ENCODE measurements around the gene ACOT6.

Gene ACOT6

GRCh38 chr14:73663548-73664212, 51.4 kb downstream of the ACOT6 start:
- Histone ChIP-seq H3K79me1 (ENCODE audit: low read depth, low read length) (no peaks in the 10 kb centered on the region), H4K91ac (ENCODE audit: low read depth, low read length, poor library complexity) (no peak overlapping the region), H2BK120ac (ENCODE audit: low read depth, low read length) (no peak overlapping the region), H3K27me3 (ENCODE audit: control insufficient read depth in 3 of 3, insufficient read depth in 3 of 3, low read depth in 1 of 3, low read length in 3 of 3) (no peaks in the 10 kb centered on the region), H4K8ac (ENCODE audit: low read depth, low read length) (no peak overlapping the region), H3K4me1 (ENCODE audit: control insufficient read depth in 2 of 2, insufficient read depth in 1 of 2, low read depth in 1 of 2, low read length in 2 of 2) (no peaks in the 10 kb centered on the region), H3K23ac (ENCODE audit: low read depth, low read length, poor library complexity) (no peak overlapping the region), H3K18ac (ENCODE audit: low read length) (no peak overlapping the region), H3K27ac (replicated peaks; ENCODE audit: low read length) (no peak overlapping the region), H2AK5ac (ENCODE audit: low read depth, low read length) (no peak overlapping the region), H3K4me2 (ENCODE audit: insufficient read depth, low read length, poor library complexity, severe bottlenecking) (no peak overlapping the region), H2BK5ac (ENCODE audit: low read length) (no peak overlapping the region), H3K4ac (ENCODE audit: low read length) (no peak overlapping the region), H3K36me3 (replicated peaks in 1 of 2; ENCODE audit: control insufficient read depth in 2 of 2, insufficient read depth in 2 of 2, low read length in 2 of 2) (peaks cover 2 to 17% of the 10 kb centered on the region in 2 donors), H2BK12ac (ENCODE audit: low read length) (no peak overlapping the region), H2AFZ (ENCODE audit: low read length) (no peak overlapping the region), H3K9ac (ENCODE audit: low read depth, low read length, poor library complexity) (no peak overlapping the region), H2BK15ac (ENCODE audit: low read length) (no peak overlapping the region), H3K4me3 (ENCODE audit: low read length in 2 of 2) (no peak overlapping the region), H3K9me3 (replicated peaks in 1 of 2; ENCODE audit: control insufficient read depth in 2 of 2, insufficient read depth in 1 of 2, low read depth in 1 of 2, low read length in 2 of 2) (peaks cover 0 to 8% of the 10 kb centered on the region in 2 donors), H3K14ac (ENCODE audit: low read length) (no peak overlapping the region)
- DNase-seq (ENCODE audit: low spot score): no peak

- Histone ChIP-seq H3K14ac (ENCODE audit: low read length) (no peak overlapping the region), H2AFZ (ENCODE audit: low read length) (no peak overlapping the region), H3K9ac (ENCODE audit: low read depth, low read length, poor library complexity) (no peak overlapping the region), H3K4ac (ENCODE audit: low read length) (no peak overlapping the region), H2BK15ac (ENCODE audit: low read length) (no peak overlapping the region), H3K9me3 (replicated peaks in 1 of 2; ENCODE audit: control insufficient read depth in 2 of 2, insufficient read depth in 1 of 2, low read depth in 1 of 2, low read length in 2 of 2) (peaks cover 0 to 8% of the 10 kb centered on the region in 2 donors), H3K79me1 (ENCODE audit: low read depth, low read length) (no peaks in the 10 kb centered on the region), H3K36me3 (replicated peaks in 1 of 2; ENCODE audit: control insufficient read depth in 2 of 2, insufficient read depth in 2 of 2, low read length in 2 of 2) (peaks cover 2 to 17% of the 10 kb centered on the region in 2 donors), H3K4me2 (ENCODE audit: insufficient read depth, low read length, poor library complexity, severe bottlenecking) (no peak overlapping the region), H4K8ac (ENCODE audit: low read depth, low read length) (no peak overlapping the region), H3K4me1 (ENCODE audit: control insufficient read depth in 2 of 2, insufficient read depth in 1 of 2, low read depth in 1 of 2, low read length in 2 of 2) (no peaks in the 10 kb centered on the region), H2BK120ac (ENCODE audit: low read depth, low read length) (no peak overlapping the region), H2BK5ac (ENCODE audit: low read length) (no peak overlapping the region), H3K18ac (ENCODE audit: low read length) (no peak overlapping the region), H3K27me3 (ENCODE audit: control insufficient read depth in 3 of 3, insufficient read depth in 3 of 3, low read depth in 1 of 3, low read length in 3 of 3) (no peaks in the 10 kb centered on the region), H3K23ac (ENCODE audit: low read depth, low read length, poor library complexity) (no peak overlapping the region), H2AK5ac (ENCODE audit: low read depth, low read length) (no peak overlapping the region), H3K4me3 (ENCODE audit: low read length in 2 of 2) (no peak overlapping the region), H4K91ac (ENCODE audit: low read depth, low read length, poor library complexity) (no peak overlapping the region), H2BK12ac (ENCODE audit: low read length) (no peak overlapping the region), H3K27ac (replicated peaks; ENCODE audit: low read length) (no peak overlapping the region)
- no CpG with 5 or more reads among the region's 2 CpGs for WGBS, 2 donors (ENCODE audit: extremely low coverage in 2 of 2, insufficient read length in 2 of 2, insufficient replicate concordance in 1 of 2)
- DNase-seq (ENCODE audit: low spot score): no peak
These were observed 52.8 kb downstream of the ACOT6 start for GRCh38 chr14:73665130-73665529.

- Histone ChIP-seq H3K79me1 (ENCODE audit: low read depth, low read length) (no peaks in the 10 kb centered on the region), H3K27me3 (ENCODE audit: control insufficient read depth in 3 of 3, insufficient read depth in 3 of 3, low read depth in 1 of 3, low read length in 3 of 3) (no peaks in the 10 kb centered on the region), H4K91ac (ENCODE audit: low read depth, low read length, poor library complexity) (no peak overlapping the region), H2AFZ (ENCODE audit: low read length) (no peak overlapping the region), H3K4me1 (ENCODE audit: control insufficient read depth in 2 of 2, insufficient read depth in 1 of 2, low read depth in 1 of 2, low read length in 2 of 2) (no peaks in the 10 kb centered on the region), H3K18ac (ENCODE audit: low read length) (no peak overlapping the region), H3K27ac (replicated peaks; ENCODE audit: low read length) (no peak overlapping the region), H2BK12ac (ENCODE audit: low read length) (no peak overlapping the region), H3K23ac (ENCODE audit: low read depth, low read length, poor library complexity) (no peak overlapping the region), H3K4ac (ENCODE audit: low read length) (no peak overlapping the region), H3K36me3 (replicated peaks in 1 of 2; ENCODE audit: control insufficient read depth in 2 of 2, insufficient read depth in 2 of 2, low read length in 2 of 2) (peaks cover 2 to 16% of the 10 kb centered on the region in 2 donors), H4K8ac (ENCODE audit: low read depth, low read length) (no peak overlapping the region), H2BK15ac (ENCODE audit: low read length) (no peak overlapping the region), H2AK5ac (ENCODE audit: low read depth, low read length) (no peak overlapping the region), H3K14ac (ENCODE audit: low read length) (no peak overlapping the region), H3K4me2 (ENCODE audit: insufficient read depth, low read length, poor library complexity, severe bottlenecking) (no peak overlapping the region), H2BK120ac (ENCODE audit: low read depth, low read length) (no peak overlapping the region), H2BK5ac (ENCODE audit: low read length) (no peak overlapping the region), H3K4me3 (ENCODE audit: low read length in 2 of 2) (no peak overlapping the region), H3K9me3 (replicated peaks in 1 of 2; ENCODE audit: control insufficient read depth in 2 of 2, insufficient read depth in 1 of 2, low read depth in 1 of 2, low read length in 2 of 2) (peaks cover 0 to 8% of the 10 kb centered on the region in 2 donors), H3K9ac (ENCODE audit: low read depth, low read length, poor library complexity) (no peak overlapping the region)
- no CpG with 5 or more reads among the region's 5 CpGs for WGBS, 2 donors (ENCODE audit: extremely low coverage in 2 of 2, insufficient read length in 2 of 2, insufficient replicate concordance in 1 of 2)
- DNase-seq (ENCODE audit: low spot score): no peak
These were observed 54.3 kb downstream of the ACOT6 start for GRCh38 chr14:73666583-73666982.

GRCh38 chr14:73667854-73668253, 55.5 kb downstream of the ACOT6 start:
- no peak overlapping the region for H3K18ac ChIP-seq (ENCODE audit: low read length)
- WGBS, 2 donors (ENCODE audit: extremely low coverage in 2 of 2, insufficient read length in 2 of 2, insufficient replicate concordance in 1 of 2): 100% methylated on average over 1 of the region's 3 CpGs

More at GRCh38 chr14:73667854-73668253, 55.5 kb downstream of the ACOT6 start:
- Histone ChIP-seq H3K4ac (ENCODE audit: low read length) (no peak overlapping the region), H3K4me2 (ENCODE audit: insufficient read depth, low read length, poor library complexity, severe bottlenecking) (no peak overlapping the region), H3K27me3 (ENCODE audit: control insufficient read depth in 3 of 3, insufficient read depth in 3 of 3, low read depth in 1 of 3, low read length in 3 of 3) (no peaks in the 10 kb centered on the region), H3K36me3 (replicated peaks in 1 of 2; ENCODE audit: control insufficient read depth in 2 of 2, insufficient read depth in 2 of 2, low read length in 2 of 2) (peaks cover 0 to 10% of the 10 kb centered on the region in 2 donors), H2BK5ac (ENCODE audit: low read length) (no peak overlapping the region), H4K91ac (ENCODE audit: low read depth, low read length, poor library complexity) (no peak overlapping the region), H4K8ac (ENCODE audit: low read depth, low read length) (no peak overlapping the region), H3K27ac (replicated peaks; ENCODE audit: low read length) (no peak overlapping the region), H3K4me3 (ENCODE audit: low read length in 2 of 2) (no peak overlapping the region), H3K4me1 (ENCODE audit: control insufficient read depth in 2 of 2, insufficient read depth in 1 of 2, low read depth in 1 of 2, low read length in 2 of 2) (no peaks in the 10 kb centered on the region), H2AK5ac (ENCODE audit: low read depth, low read length) (no peak overlapping the region), H2BK12ac (ENCODE audit: low read length) (no peak overlapping the region), H3K14ac (ENCODE audit: low read length) (no peak overlapping the region), H3K9me3 (replicated peaks in 1 of 2; ENCODE audit: control insufficient read depth in 2 of 2, insufficient read depth in 1 of 2, low read depth in 1 of 2, low read length in 2 of 2) (no peaks in the 10 kb centered on the region), H2BK120ac (ENCODE audit: low read depth, low read length) (no peak overlapping the region), H3K79me1 (ENCODE audit: low read depth, low read length) (no peaks in the 10 kb centered on the region), H3K9ac (ENCODE audit: low read depth, low read length, poor library complexity) (no peak overlapping the region), H2AFZ (ENCODE audit: low read length) (no peak overlapping the region), H3K23ac (ENCODE audit: low read depth, low read length, poor library complexity) (no peak overlapping the region), H2BK15ac (ENCODE audit: low read length) (no peak overlapping the region)
- DNase-seq (ENCODE audit: low spot score): no peak
